ENCODE measurements around the gene SPG11. TPM values are rescaled to one million over a fixed set of nuclear protein-coding genes. Genes with fewer than 3 reads are reported as not detected.
A peak's percentile ranks its signal among the peaks of the same experiment; 100 is the strongest.

SPG11 gene
- total and polyA plus RNA-seq, 2 of the 13 experiments (the other 11 are each of a cell fraction or from before 2014, with no cell fraction given): 31.5 to 40.7 TPM

GRCh38 chr15:44711743-44712345 lies 48.4 kb upstream of the SPG11 start (continued):
- TF ChIP-seq KDM4B (CRISPR knock-in tag; IDR thresholded peaks at IDR 0.05) (0 out of 2 replicates have a peak, but pooled peaks have one; percentile 2), THAP7 (CRISPR knock-in tag; IDR thresholded peaks at IDR 0.05) (0 out of 2 replicates have a peak, but pooled peaks have one; percentile 57), ZFP91 (CRISPR knock-in tag; IDR thresholded peaks at IDR 0.05; ENCODE audit: borderline replicate concordance) (peak; percentile 46; the same call in 1 of the 2 replicates), ZNF891 (CRISPR knock-in tag; IDR thresholded peaks at IDR 0.05) (0 out of 2 replicates have a peak, but pooled peaks have one; percentile 8), SMAD1 (CRISPR knock-in tag; IDR thresholded peaks at IDR 0.05; ENCODE audit: borderline replicate concordance, low read depth) (0 out of 2 replicates have a peak, but pooled peaks have one; percentile 10), MED13 (CRISPR knock-in tag; IDR thresholded peaks at IDR 0.05) (peak; percentile 13; the same call in 1 of the 2 replicates), ZNF607 (CRISPR knock-in tag; IDR thresholded peaks at IDR 0.05; ENCODE audit: borderline replicate concordance) (no peak), ZNF256 (CRISPR knock-in tag; conservative IDR thresholded peaks at IDR 0.05) (0 out of 2 replicates have a peak, but pooled peaks have one; percentile 23)
- TF ChIP-seq, protein P1, sequence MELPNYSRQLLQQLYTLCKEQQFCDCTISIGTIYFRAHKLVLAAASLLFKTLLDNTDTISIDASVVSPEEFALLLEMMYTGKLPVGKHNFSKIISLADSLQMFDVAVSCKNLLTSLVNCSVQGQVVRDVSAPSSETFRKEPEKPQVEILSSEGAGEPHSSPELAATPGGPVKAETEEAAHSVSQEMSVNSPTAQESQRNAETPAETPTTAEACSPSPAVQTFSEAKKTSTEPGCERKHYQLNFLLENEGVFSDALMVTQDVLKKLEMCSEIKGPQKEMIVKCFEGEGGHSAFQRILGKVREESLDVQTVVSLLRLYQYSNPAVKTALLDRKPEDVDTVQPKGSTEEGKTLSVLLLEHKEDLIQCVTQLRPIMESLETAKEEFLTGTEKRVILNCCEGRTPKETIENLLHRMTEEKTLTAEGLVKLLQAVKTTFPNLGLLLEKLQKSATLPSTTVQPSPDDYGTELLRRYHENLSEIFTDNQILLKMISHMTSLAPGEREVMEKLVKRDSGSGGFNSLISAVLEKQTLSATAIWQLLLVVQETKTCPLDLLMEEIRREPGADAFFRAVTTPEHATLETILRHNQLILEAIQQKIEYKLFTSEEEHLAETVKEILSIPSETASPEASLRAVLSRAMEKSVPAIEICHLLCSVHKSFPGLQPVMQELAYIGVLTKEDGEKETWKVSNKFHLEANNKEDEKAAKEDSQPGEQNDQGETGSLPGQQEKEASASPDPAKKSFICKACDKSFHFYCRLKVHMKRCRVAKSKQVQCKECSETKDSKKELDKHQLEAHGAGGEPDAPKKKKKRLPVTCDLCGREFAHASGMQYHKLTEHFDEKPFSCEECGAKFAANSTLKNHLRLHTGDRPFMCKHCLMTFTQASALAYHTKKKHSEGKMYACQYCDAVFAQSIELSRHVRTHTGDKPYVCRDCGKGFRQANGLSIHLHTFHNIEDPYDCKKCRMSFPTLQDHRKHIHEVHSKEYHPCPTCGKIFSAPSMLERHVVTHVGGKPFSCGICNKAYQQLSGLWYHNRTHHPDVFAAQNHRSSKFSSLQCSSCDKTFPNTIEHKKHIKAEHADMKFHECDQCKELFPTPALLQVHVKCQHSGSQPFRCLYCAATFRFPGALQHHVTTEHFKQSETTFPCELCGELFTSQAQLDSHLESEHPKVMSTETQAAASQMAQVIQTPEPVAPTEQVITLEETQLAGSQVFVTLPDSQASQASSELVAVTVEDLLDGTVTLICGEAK (IDR thresholded peaks at IDR 0.05): no peak
- TF ChIP-seq, protein P1 (CRISPR knock-in tag; IDR thresholded peaks at IDR 0.05): 0 out of 2 replicates have a peak, but pooled peaks have one; percentile 31
- TF ChIP-seq, protein P2, sequence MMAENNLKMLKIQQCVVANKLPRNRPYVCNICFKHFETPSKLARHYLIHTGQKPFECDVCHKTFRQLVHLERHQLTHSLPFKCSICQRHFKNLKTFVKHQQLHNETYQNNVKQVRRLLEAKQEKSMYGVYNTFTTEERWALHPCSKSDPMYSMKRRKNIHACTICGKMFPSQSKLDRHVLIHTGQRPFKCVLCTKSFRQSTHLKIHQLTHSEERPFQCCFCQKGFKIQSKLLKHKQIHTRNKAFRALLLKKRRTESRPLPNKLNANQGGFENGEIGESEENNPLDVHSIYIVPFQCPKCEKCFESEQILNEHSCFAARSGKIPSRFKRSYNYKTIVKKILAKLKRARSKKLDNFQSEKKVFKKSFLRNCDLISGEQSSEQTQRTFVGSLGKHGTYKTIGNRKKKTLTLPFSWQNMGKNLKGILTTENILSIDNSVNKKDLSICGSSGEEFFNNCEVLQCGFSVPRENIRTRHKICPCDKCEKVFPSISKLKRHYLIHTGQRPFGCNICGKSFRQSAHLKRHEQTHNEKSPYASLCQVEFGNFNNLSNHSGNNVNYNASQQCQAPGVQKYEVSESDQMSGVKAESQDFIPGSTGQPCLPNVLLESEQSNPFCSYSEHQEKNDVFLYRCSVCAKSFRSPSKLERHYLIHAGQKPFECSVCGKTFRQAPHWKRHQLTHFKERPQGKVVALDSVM (CRISPR knock-in tag; IDR thresholded peaks at IDR 0.05): peak; percentile 5; the same call in 1 of the 2 replicates
- TF ChIP-seq, protein P3, sequence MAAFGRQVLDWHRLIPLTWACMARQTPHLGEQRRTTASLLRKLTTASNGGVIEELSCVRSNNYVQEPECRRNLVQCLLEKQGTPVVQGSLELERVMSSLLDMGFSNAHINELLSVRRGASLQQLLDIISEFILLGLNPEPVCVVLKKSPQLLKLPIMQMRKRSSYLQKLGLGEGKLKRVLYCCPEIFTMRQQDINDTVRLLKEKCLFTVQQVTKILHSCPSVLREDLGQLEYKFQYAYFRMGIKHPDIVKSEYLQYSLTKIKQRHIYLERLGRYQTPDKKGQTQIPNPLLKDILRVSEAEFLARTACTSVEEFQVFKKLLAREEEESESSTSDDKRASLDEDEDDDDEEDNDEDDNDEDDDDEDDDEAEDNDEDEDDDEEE (CRISPR knock-in tag; IDR thresholded peaks at IDR 0.05): 0 out of 2 replicates have a peak, but pooled peaks have one; percentile 12
